Measurements from ENCODE around the gene NDUFA6. TPM values are rescaled to one million over a fixed set of nuclear protein-coding genes. Genes with fewer than 3 reads are reported as not detected.

Gene NDUFA6
- total and polyA plus RNA-seq, 2 of the 13 experiments (the other 11 are each of a cell fraction or from before 2014, with no cell fraction given): 68.5 to 87.8 TPM

GRCh38 chr22:42079319-42080251 is 11.0 kb downstream of the NDUFA6 start, which contains the start of gene SMDT1 (continued):
- TF ChIP-seq RELA (CRISPR knock-in tag; IDR thresholded peaks at IDR 0.05) (no peak), FIP1L1 (IDR thresholded peaks at IDR 0.05; ENCODE audit: borderline replicate concordance, insufficient read depth, low read depth, low read length) (peak; percentile 56; the same call in 1 of the 2 replicates), KDM4B (CRISPR knock-in tag; IDR thresholded peaks at IDR 0.05) (peak; percentile 75; the same call in 1 of the 2 replicates), ZBTB21 (CRISPR knock-in tag; IDR thresholded peaks at IDR 0.05) (peak; percentile 79), SRY (CRISPR knock-in tag; IDR thresholded peaks at IDR 0.05) (peak; percentile 52; the same call in 1 of the 2 replicates), GATA4 (IDR thresholded peaks at IDR 0.05; ENCODE audit: borderline replicate concordance, low read depth) (peak; percentile 69; the same call in 1 of the 2 replicates), ZNF687 (CRISPR knock-in tag; IDR thresholded peaks at IDR 0.05) (peak; percentile 99), CBX2 (IDR thresholded peaks at IDR 0.05; ENCODE audit: low read depth, low read length) (no peak), CBX2 (CRISPR knock-in tag; IDR thresholded peaks at IDR 0.05; ENCODE audit: low read depth) (no peak), MTERF4 (CRISPR knock-in tag; IDR thresholded peaks at IDR 0.05) (no peak), ZNF839 (CRISPR knock-in tag; IDR thresholded peaks at IDR 0.05; ENCODE audit: borderline replicate concordance) (peak; percentile 44; the same call in 1 of the 2 replicates), ZNF343 (CRISPR knock-in tag; IDR thresholded peaks at IDR 0.05) (no peak), GMEB1 (CRISPR knock-in tag; IDR thresholded peaks at IDR 0.05; ENCODE audit: borderline replicate concordance) (peak; percentile 62), HDAC6 (IDR thresholded peaks at IDR 0.05; ENCODE audit: low read depth, low read length) (no peak), ELK4 (CRISPR knock-in tag; IDR thresholded peaks at IDR 0.05; ENCODE audit: borderline replicate concordance) (no peak), CSRNP1 (CRISPR knock-in tag; IDR thresholded peaks at IDR 0.05) (peak; percentile 28; the same call in 1 of the 2 replicates)

Data from HepG2 (cell line).